ENCODE data around the gene VPS50.

GRCh38 chr7:93279541-93279940, 47.4 kb downstream of the VPS50 start:
- TF ChIP-seq CTCF (IDR thresholded peaks at IDR 0.05; ENCODE audit: low read length) (no peak), EZH2 (optimal IDR thresholded peaks at IDR 0.05; ENCODE audit: low read depth, low read length) (no peak), EZH2phosphoT487 (IDR thresholded peaks at IDR 0.05; ENCODE audit: low read length) (no peak)

All from MM.1S (cell line).